ENCODE measurements around the gene GAL.

Gene GAL

DNA sequence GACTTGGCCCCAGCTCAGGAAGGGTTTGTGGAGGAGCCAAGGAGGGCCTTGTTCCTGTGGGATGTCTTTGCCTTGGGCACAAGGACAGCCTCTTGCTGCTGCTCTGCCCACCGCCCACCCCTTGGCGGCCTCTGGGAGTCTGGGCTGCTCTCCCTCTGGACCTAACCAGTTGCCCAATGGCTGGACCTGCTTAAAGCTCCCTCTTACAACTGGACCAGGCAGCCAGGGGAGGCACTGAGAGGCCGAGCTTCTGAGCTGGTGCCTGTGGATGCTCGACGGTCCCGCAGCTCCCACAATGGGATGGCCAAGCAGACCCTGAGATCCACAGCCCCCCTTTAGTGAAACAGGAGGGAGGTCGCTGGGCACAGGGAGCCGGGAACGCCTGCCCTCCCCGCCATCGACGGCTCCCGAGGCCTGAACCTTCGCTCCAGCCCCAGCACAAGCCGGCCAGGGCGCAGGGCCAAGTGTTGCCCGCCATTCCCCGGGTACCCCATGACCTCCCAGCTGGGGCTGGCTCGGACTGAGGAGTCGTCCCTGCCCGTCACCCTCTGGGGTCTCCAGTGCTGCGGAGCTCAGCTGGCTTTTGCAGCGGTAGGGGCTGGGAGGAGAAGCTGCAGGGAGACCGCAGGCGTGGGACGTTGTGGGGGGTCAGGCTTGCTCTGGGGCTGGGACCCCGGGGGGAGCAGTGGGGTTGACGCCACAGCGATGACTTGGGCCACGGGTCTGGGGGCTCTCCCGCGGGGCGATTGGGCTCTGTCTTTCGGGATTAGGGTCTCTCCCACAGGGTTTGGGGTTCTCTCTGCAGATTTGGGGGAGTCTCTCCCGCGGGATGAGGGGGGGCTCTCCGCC, 584 bp upstream of the GAL start:
- TF ChIP-seq, protein P1, sequence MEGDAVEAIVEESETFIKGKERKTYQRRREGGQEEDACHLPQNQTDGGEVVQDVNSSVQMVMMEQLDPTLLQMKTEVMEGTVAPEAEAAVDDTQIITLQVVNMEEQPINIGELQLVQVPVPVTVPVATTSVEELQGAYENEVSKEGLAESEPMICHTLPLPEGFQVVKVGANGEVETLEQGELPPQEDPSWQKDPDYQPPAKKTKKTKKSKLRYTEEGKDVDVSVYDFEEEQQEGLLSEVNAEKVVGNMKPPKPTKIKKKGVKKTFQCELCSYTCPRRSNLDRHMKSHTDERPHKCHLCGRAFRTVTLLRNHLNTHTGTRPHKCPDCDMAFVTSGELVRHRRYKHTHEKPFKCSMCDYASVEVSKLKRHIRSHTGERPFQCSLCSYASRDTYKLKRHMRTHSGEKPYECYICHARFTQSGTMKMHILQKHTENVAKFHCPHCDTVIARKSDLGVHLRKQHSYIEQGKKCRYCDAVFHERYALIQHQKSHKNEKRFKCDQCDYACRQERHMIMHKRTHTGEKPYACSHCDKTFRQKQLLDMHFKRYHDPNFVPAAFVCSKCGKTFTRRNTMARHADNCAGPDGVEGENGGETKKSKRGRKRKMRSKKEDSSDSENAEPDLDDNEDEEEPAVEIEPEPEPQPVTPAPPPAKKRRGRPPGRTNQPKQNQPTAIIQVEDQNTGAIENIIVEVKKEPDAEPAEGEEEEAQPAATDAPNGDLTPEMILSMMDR (IDR thresholded peaks at IDR 0.05) = no peak
- Histone ChIP-seq H3K4me3 (peak overlapping the region; percentile 71), H3K27ac (no peak overlapping the region)
- DNase-seq (ENCODE audit: low spot score) = peak; percentile 67

DNA sequence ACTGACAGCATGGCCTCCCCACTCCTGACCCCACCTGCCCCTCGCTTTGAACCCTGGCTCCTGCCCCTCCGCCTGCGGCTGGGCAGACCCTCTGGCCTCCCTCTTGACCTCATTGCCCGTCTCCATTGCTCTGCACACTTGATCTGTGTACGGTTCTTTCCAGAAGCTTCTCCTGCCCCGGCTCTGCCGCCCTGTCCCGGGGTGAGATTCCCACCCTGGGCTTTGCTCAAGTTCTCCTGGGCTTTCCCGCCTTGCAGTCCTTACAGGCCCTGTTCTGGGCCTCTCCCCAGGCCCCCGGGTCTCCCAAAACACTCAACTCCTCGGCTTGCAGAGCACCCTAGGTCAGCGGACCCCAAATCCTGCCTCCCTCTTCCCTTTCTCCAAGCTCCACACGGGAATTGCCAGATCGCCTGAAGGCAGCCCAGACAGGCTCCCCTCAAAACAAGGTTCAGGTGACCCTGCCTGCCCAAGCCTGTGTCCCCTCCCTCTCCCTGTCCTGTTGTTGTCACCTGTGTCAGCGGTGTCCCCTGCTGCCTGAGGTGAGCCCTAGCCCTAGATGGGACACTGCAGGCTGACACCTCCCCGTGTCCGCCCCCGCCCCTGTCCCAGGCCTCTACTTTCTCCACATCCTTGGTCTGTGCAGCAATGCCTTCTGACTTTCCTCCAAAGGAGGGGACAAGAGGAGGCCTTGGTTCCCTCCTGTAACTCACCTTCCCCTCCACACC, 1.5 kb downstream of the GAL start:
- H3K4me3 ChIP-seq = no peak overlapping the region
- no peak for DNase-seq (ENCODE audit: low spot score)
- H3K27ac ChIP-seq = no peak overlapping the region
- TF ChIP-seq, protein P1 (IDR thresholded peaks at IDR 0.05) = no peak

DNA sequence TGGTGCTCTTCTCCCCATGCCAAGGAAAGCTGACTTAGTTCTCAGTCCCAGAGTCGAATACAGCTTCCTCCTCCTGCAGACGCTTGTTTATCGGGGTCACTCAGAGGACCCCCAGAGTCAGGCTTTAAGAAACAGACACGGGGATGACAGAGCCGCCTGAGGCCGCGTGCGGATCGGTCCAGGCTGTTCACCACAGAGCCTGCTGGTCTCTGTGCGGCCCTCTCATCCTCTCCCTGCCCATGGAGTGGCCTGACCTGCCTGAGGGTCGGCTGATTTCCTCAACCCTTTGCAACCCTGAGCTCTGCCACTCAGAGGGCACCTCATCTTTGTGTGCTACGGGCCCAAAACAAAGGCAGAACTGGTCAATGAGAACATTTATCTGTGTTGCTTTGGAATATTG, 2.1 kb downstream of the GAL start:
- TF ChIP-seq, protein P1 (IDR thresholded peaks at IDR 0.05) = no peak
- H3K4me3 ChIP-seq = no peak overlapping the region
- H3K27ac ChIP-seq = no peak overlapping the region
- DNase-seq (ENCODE audit: low spot score) = no peak

DNA sequence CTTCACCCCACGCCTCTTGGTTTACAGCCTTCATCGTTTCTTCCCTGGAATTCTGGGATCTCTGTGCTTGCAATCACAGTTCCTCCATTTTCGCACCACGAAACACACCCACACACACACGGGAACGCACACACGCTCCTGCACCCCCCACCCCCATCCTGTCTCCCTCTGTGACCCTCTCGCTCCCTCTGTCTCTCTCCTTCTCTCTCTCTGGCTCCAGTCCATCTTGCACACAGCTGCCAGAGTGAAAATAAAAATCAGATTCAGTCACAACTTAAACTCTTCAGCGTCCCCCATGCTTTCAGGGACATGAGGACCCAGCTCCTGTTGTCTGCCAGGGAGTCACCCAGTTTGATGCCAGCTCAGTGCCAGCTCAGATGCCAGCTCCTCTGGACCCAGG, 3.0 kb downstream of the GAL start:
- TF ChIP-seq, protein P1 (IDR thresholded peaks at IDR 0.05) = no peak
- Histone ChIP-seq H3K27ac (no peak overlapping the region), H3K4me3 (no peak overlapping the region)
- DNase-seq (ENCODE audit: low spot score) = no peak

DNA sequence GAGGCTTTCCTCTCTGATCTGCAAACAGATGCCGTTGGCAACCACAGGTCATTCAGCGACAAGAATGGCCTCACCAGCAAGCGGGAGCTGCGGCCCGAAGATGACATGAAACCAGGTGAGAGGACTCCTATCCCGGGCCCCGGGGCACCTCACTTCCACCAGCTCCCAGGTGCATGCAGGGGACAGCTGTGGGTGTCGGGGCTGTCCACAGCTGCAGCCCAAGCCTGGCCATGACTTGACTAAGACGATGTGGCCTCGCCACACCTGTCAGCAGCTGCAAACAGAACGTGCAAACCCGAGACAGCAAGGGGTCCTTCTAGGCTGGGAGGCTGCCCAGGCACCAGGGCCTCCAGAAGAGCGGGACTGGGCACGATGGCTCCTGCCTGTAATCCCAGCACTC, 3.6 kb downstream of the GAL start:
- TF ChIP-seq, protein P1 (IDR thresholded peaks at IDR 0.05) = no peak
- no peak for DNase-seq (ENCODE audit: low spot score)
- H3K27ac ChIP-seq = no peak overlapping the region
- H3K4me3 ChIP-seq = no peak overlapping the region

DNA sequence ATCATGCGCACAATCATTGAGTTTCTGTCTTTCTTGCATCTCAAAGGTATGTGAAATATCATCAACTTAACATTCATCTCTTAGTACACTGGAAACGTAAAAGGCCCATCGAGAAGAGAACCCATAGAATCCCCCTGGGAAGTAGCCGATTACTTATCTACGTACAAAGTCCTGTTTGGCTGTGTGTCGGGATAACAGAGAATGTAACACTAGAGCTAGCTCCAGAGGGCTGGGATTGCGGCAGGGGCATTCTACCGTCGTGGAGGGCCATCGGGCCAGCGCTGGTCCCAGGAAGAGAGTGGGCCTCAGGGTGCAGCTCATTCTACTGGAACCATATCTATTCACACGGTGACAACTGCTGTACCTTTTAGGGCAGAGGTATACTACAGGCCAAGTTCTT, 4.5 kb downstream of the GAL start:
- Histone ChIP-seq H3K27ac (no peak overlapping the region), H3K4me3 (no peak overlapping the region)
- DNase-seq (ENCODE audit: low spot score) = no peak
- TF ChIP-seq, protein P1 (IDR thresholded peaks at IDR 0.05) = no peak

All from coronary artery (tissue), 2 donors.